B cell (primary cell): ENCODE results near the gene WDR7. TPM values are rescaled to one million over a fixed set of nuclear protein-coding genes. Genes with fewer than 3 reads are reported as not detected.

Experiments
- ATAC-seq: fragments of 200-7000 bp; cut with Tn5 transposase; one replicate; pipeline ENCODE4 v1.10.0; 2021; ENCODE audit warnings: low read depth, mild to moderate bottlenecking, moderate number of reproducible peaks, moderate library complexity
- CTCF ChIA-PET: fragments of 350-600 bp; sonication (Branson Sonifier 250); formaldehyde crosslinking; loops from one replicate; lab custom pipeline; 2021; ENCODE audit warnings: antibody characterized with exemption, inconsistent platforms; lab: Charles Lee
- POLR2A ChIA-PET: fragments of 350-600 bp; sonication (Branson Sonifier 250); formaldehyde crosslinking; loops from one replicate; lab custom pipeline; 2021; ENCODE audit warnings: antibody characterized with exemption; lab: Charles Lee
- DNase-seq: peaks from one replicate; pipeline ENCODE4 v3.0.0; 2013
- H2AFZ ChIP-seq: 2 replicates; pipeline ENCODE4 v1.6.1; 2012; ENCODE audit warnings: mild to moderate bottlenecking, low read depth, low read length; ENCODE audit not compliant: insufficient read depth, poor library complexity, severe bottlenecking
- H3K27ac ChIP-seq, 2 donors: 1 replicate in 1 of 2; 2 replicates in 1 of 2; pipeline ENCODE4 v1.5.1; 2012 to 2013; ENCODE audit warnings: low read length in 2 of 2, mild to moderate bottlenecking in 2 of 2, moderate library complexity in 1 of 2
- H3K27me3 ChIP-seq, 4 experiments: fragments of 200-600 bp in 1 of 4; sonication (generic) in 1 of 4; replicated peaks in 1 of 4; 1 replicate in 2 of 4; 2 replicates in 2 of 4; pipeline versions ENCODE4 v1.6.1 to v1.7.0; 2013 to 2016; ENCODE audit warnings: low read length in 3 of 4, mild to moderate bottlenecking in 2 of 4, mixed read lengths in 1 of 4, moderate library complexity in 1 of 4; ENCODE audit not compliant: insufficient read depth in 4 of 4, control insufficient read depth in 3 of 4; ENCODE audit errors: control extremely low read depth in 1 of 4
- H3K36me3 ChIP-seq, 2 experiments: replicated peaks in 1 of 2; 1 replicate in 1 of 2; 2 replicates in 1 of 2; pipeline versions ENCODE4 v1.6.1 to v1.7.1; 2013; ENCODE audit warnings: low read length in 1 of 2; ENCODE audit not compliant: insufficient read depth in 2 of 2, control insufficient read depth in 1 of 2; ENCODE audit errors: control extremely low read depth in 1 of 2, extremely low read depth in 1 of 2
- H3K4me1 ChIP-seq, 2 donors: fragments of 200-600 bp in 1 of 2; sonication (generic) in 1 of 2; 1 replicate in 1 of 2; 2 replicates in 1 of 2; pipeline versions ENCODE4 v1.5.1 to v1.6.1; 2013 to 2017; ENCODE audit warnings: low read length in 2 of 2; ENCODE audit not compliant: control insufficient read depth in 2 of 2, insufficient read depth in 2 of 2
- H3K4me2 ChIP-seq: replicated peaks from 2 replicates; pipeline ENCODE3; 2012; ENCODE audit warnings: mild to moderate bottlenecking, low read depth, low read length; ENCODE audit not compliant: poor library complexity, severe bottlenecking
- H3K4me3 ChIP-seq, 5 experiments: fragments of 200-600 bp in 1 of 5; sonication (generic) in 1 of 5; 1 replicate in 3 of 5; 2 replicates in 2 of 5; pipeline versions ENCODE4 v1.5.1 to v1.7.0; 2011 to 2016; ENCODE audit warnings: low read length in 4 of 5, mild to moderate bottlenecking in 4 of 5, low read depth in 2 of 5, control low read depth in 1 of 5, moderate library complexity in 1 of 5; ENCODE audit not compliant: insufficient read depth in 1 of 5; ENCODE audit errors: control extremely low read depth in 1 of 5, extremely low read depth in 1 of 5
- H3K79me2 ChIP-seq: fragments of 200-600 bp; sonication (generic); one replicate; pipeline ENCODE4 v1.6.0; 2016; ENCODE audit warnings: low read length; ENCODE audit not compliant: control insufficient read depth, insufficient read depth
- H3K9ac ChIP-seq: fragments of 200-600 bp; sonication (generic); 2 replicates; pipeline ENCODE4 v1.6.1; 2017; ENCODE audit warnings: mild to moderate bottlenecking, low read length, moderate library complexity
- H3K9me3 ChIP-seq, 3 donors: one replicate each; pipeline versions ENCODE4 v1.6.1 to v1.7.1; 2013; ENCODE audit warnings: low read length in 2 of 3; ENCODE audit not compliant: control insufficient read depth in 2 of 3, insufficient read depth in 1 of 3; ENCODE audit errors: control extremely low read depth in 1 of 3
- H4K20me1 ChIP-seq: 2 replicates; pipeline ENCODE4 v1.6.0; 2012; ENCODE audit warnings: mild to moderate bottlenecking, low read length; ENCODE audit not compliant: insufficient read depth, control insufficient read depth, poor library complexity, severe bottlenecking
- H3K27ac Mint-ChIP-seq: one replicate; pipeline ENCODE4 v1.8.0; 2021; ENCODE audit warnings: mixed read lengths
- H3K27me3 Mint-ChIP-seq: one replicate; pipeline ENCODE4 v1.8.0; 2021; ENCODE audit warnings: mixed read lengths
- H3K4me1 Mint-ChIP-seq: one replicate; pipeline ENCODE4 v1.8.0; 2021; ENCODE audit warnings: mixed read lengths
- H3K4me3 Mint-ChIP-seq: one replicate; pipeline ENCODE4 v1.8.0; 2021; ENCODE audit warnings: mixed read lengths
- H3K9me3 Mint-ChIP-seq: one replicate; pipeline ENCODE4 v1.8.0; 2022; ENCODE audit warnings: mixed read lengths; ENCODE audit not compliant: insufficient read depth
- EZH2 ChIP-seq: IDR thresholded peaks from 2 replicates; pipeline ENCODE4 v1.6.1; 2012; ENCODE audit warnings: borderline replicate concordance, low read depth, mild to moderate bottlenecking, moderate library complexity, low read length; ENCODE audit not compliant: insufficient read depth, poor library complexity, severe bottlenecking
- WGBS: methylation state at CpG from one replicate; pipeline ENCODE4 v1.1.5; 2013; ENCODE audit warnings: missing lambda C conversion rate; ENCODE audit not compliant: insufficient coverage; 5-methylcytosine and 5-hydroxymethylcytosine counted together
- intact Hi-C: fragments of 100-400 bp; cut with micrococcal nuclease; formaldehyde crosslinking; loops from one replicate; pipeline ENCODE4 v1.10.0; 2022
- polyA plus RNA-seq: library from polyadenylated mRNA; depleted of rRNA; stranded (reverse); fragments of >200 nt; gene quantifications from 2 replicates; pipeline ENCODE4 v1.2.3, GENCODE V29; 2012
- total RNA-seq, 2 donors: library from RNA; stranded (reverse); fragments of 120-200 nt in 1 of 2; gene quantifications; 1 replicate in 1 of 2; 2 replicates in 1 of 2; pipeline versions ENCODE4 v1.2.3 to v1.2.4, GENCODE V29; 2013 to 2022
- TF ChIP-seq, protein P1 (sequence below): fragments of 200-600 bp; IDR thresholded peaks from one replicate; pipeline ENCODE4 v1.8.0; 2022; ENCODE audit warnings: antibody characterized with exemption, mild to moderate bottlenecking

WDR7 gene
- total and polyA plus RNA-seq, 2 donors (not counting 1 experiment from before 2014, with no cell fraction given): 5.5 to 45.0 TPM

DNA sequence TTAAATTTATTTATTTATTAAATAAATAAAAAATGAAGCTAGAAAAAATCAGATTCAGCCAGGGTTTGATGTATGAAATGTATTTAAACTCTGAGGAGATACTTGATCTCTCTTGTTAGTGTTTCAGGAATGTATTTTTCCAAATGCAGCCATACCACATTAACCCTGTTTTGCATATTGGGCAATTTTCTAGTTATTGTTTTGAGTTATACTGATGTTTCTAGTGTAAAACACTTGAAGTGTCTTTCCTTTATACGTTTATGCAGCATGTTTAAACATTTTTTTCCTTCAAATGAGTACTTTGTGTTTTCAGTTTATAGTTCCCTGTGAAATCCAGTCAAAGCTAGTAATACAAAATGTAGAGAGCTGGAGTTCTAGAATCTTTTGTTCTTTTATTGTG is 69.9 kb downstream of the WDR7 start:
- Histone ChIP-seq H3K27ac (no peak overlapping the region), H3K4me1 (no peaks in the 10 kb centered on the region), H4K20me1 (no peaks in the 10 kb centered on the region), H3K9me3 (peaks cover 0 to 4% (median 0%) of the 10 kb centered on the region in 3 donors), H3K79me2 (no peaks in the 10 kb centered on the region), H3K27me3 (no peaks in the 10 kb centered on the region), H3K36me3 (peaks cover 0 to 8% of the 10 kb centered on the region in 2 experiments), H2AFZ (no peak overlapping the region), H3K9ac (no peak overlapping the region), H3K4me3 (no peak overlapping the region), H3K4me2 (no peak overlapping the region)
- CTCF ChIA-PET: no interaction called here
- intact Hi-C loops: no loop called here
- TF ChIP-seq, protein P1, sequence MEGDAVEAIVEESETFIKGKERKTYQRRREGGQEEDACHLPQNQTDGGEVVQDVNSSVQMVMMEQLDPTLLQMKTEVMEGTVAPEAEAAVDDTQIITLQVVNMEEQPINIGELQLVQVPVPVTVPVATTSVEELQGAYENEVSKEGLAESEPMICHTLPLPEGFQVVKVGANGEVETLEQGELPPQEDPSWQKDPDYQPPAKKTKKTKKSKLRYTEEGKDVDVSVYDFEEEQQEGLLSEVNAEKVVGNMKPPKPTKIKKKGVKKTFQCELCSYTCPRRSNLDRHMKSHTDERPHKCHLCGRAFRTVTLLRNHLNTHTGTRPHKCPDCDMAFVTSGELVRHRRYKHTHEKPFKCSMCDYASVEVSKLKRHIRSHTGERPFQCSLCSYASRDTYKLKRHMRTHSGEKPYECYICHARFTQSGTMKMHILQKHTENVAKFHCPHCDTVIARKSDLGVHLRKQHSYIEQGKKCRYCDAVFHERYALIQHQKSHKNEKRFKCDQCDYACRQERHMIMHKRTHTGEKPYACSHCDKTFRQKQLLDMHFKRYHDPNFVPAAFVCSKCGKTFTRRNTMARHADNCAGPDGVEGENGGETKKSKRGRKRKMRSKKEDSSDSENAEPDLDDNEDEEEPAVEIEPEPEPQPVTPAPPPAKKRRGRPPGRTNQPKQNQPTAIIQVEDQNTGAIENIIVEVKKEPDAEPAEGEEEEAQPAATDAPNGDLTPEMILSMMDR: no peak
- TF ChIP-seq EZH2: no peak
- DNase-seq (no peak), ATAC-seq (no peak)
- no CpG with 5 or more reads among the region's 1 CpG for WGBS
- POLR2A ChIA-PET: no interaction called here
- Mint-ChIP-seq H3K27me3 (no peaks in the 10 kb centered on the region), H3K4me1 (no peaks in the 10 kb centered on the region), H3K27ac (no peak overlapping the region), H3K4me3 (no peak overlapping the region), H3K9me3 (no peaks in the 10 kb centered on the region)

DNA sequence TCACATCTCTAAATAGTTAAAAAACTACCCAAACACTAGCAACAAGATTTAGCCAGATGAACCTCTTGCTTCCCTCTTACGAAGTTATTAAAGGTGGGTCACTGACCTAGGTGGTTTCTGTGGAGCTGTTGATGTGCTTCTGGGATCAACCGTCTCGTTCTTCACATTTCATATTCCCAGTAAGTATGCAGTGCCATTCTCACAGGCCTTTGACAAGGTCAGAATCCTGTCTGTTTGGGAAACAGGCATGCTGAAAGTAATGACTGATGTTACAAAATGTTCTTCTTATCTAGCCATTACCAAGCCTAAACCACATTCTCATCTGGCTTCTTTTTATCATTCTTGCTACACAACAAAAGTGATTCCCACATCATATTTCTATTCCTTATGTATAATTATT is 70.3 kb downstream of the WDR7 start:
- no peak overlapping the region for H2AFZ ChIP-seq

More for the DNA sequence above, 70.3 kb downstream of the WDR7 start:
- Histone ChIP-seq H3K27ac (no peak overlapping the region), H3K4me1 (no peaks in the 10 kb centered on the region), H3K36me3 (peaks cover under 1 to 8% of the 10 kb centered on the region in 2 experiments), H3K79me2 (no peaks in the 10 kb centered on the region), H3K27me3 (no peaks in the 10 kb centered on the region), H3K9me3 (peaks cover 0 to 4% (median 0%) of the 10 kb centered on the region in 3 donors), H3K4me2 (no peak overlapping the region), H3K9ac (no peak overlapping the region), H3K4me3 (no peak overlapping the region), H4K20me1 (no peaks in the 10 kb centered on the region)
- Mint-ChIP-seq H3K4me1 (no peaks in the 10 kb centered on the region), H3K9me3 (no peaks in the 10 kb centered on the region), H3K27me3 (no peaks in the 10 kb centered on the region), H3K27ac (no peak overlapping the region), H3K4me3 (no peak overlapping the region)
- ATAC-seq (no peak), DNase-seq (no peak)
- CTCF ChIA-PET: no interaction called here
- TF ChIP-seq, protein P1: no peak
- POLR2A ChIA-PET: no interaction called here
- WGBS: no CpG with 5 or more reads among the region's 3 CpGs
- intact Hi-C loops: no loop called here
